ENCODE results near the gene ZBTB14. TPM values are rescaled to one million over a fixed set of nuclear protein-coding genes. Genes with fewer than 3 reads are reported as not detected.

Gene ZBTB14
- total RNA-seq, 1 experiment from 2014 or later = 15.5 TPM

- no peak overlapping the region for H2AFZ ChIP-seq (ENCODE audit: low read length)
- no peak for DNase-seq
- peaks cover 14% of the 10 kb centered on the region for H3K27me3 Mint-ChIP-seq (ENCODE audit: low read depth)
- H3K18ac ChIP-seq (ENCODE audit: insufficient read length, low read depth, low read length) = no peak overlapping the region
- WGBS (ENCODE audit: extremely low coverage, insufficient read length, low lambda C conversion rate) = no CpG with 5 or more reads among the region's 4 CpGs
- no peak overlapping the region for H3K56ac ChIP-seq (ENCODE audit: insufficient read length, low read depth, low read length)
- H3K23me2 ChIP-seq (ENCODE audit: insufficient read length, low read depth, low read length, poor library complexity, severe bottlenecking) = peaks cover 15% of the 10 kb centered on the region
- H3K27ac ChIP-seq (ENCODE audit: insufficient read length, low read depth, low read length) = no peak overlapping the region
- no peaks in the 10 kb centered on the region for H3K79me2 ChIP-seq (ENCODE audit: insufficient read depth, low read length)
- H3K14ac ChIP-seq (ENCODE audit: insufficient read depth, low read length) = no peak overlapping the region
- no peak overlapping the region for H3K23ac ChIP-seq (ENCODE audit: insufficient read length, low read depth, low read length)
- no peak overlapping the region for H4K5ac ChIP-seq (ENCODE audit: insufficient read length, low read depth, low read length)
- H2BK5ac ChIP-seq (ENCODE audit: insufficient read length, low read length) = no peak overlapping the region
- no peak overlapping the region for H3K27ac Mint-ChIP-seq
- H3K36me3 Mint-ChIP-seq (ENCODE audit: insufficient read depth in 1 of 3, low read depth in 3 of 3) = peaks cover 0 to 24% (median 4%) of the 10 kb centered on the region in 3 experiments; a peak in 5 of 7 replicates
- 0 out of 5 replicates have a peak, but pooled peaks cover 0 to 2% of the 10 kb centered on the region in 2 experiments for H3K9me3 Mint-ChIP-seq
- H3T11ph ChIP-seq (ENCODE audit: low read length) = no peak overlapping the region
- H2BK20ac ChIP-seq (ENCODE audit: low read depth, low read length, poor library complexity, severe bottlenecking) = no peak overlapping the region
- no peak overlapping the region for H4K8ac ChIP-seq (replicated peaks; ENCODE audit: insufficient read length, low read depth, low read length)
- no peak overlapping the region for H2BK15ac ChIP-seq (ENCODE audit: low read depth, low read length)
- H4K20me1 ChIP-seq (ENCODE audit: control insufficient read depth, insufficient read depth, insufficient read length) = no peaks in the 10 kb centered on the region
- H4K91ac ChIP-seq (ENCODE audit: insufficient read length, low read depth, low read length) = no peak overlapping the region
- no peak overlapping the region for H3K9ac ChIP-seq (ENCODE audit: extremely low read depth, insufficient read length, low read length)
- no peaks in the 10 kb centered on the region for H3K27me3 ChIP-seq (ENCODE audit: insufficient read depth, low read length)
- H3K4me2 ChIP-seq (ENCODE audit: insufficient read depth, insufficient read length, low read length) = peak overlapping the region; percentile 89
- H3K79me1 ChIP-seq (ENCODE audit: insufficient read depth, low read depth, low read length, poor library complexity, severe bottlenecking) = no peaks in the 10 kb centered on the region
- TF ChIP-seq, protein P1, sequence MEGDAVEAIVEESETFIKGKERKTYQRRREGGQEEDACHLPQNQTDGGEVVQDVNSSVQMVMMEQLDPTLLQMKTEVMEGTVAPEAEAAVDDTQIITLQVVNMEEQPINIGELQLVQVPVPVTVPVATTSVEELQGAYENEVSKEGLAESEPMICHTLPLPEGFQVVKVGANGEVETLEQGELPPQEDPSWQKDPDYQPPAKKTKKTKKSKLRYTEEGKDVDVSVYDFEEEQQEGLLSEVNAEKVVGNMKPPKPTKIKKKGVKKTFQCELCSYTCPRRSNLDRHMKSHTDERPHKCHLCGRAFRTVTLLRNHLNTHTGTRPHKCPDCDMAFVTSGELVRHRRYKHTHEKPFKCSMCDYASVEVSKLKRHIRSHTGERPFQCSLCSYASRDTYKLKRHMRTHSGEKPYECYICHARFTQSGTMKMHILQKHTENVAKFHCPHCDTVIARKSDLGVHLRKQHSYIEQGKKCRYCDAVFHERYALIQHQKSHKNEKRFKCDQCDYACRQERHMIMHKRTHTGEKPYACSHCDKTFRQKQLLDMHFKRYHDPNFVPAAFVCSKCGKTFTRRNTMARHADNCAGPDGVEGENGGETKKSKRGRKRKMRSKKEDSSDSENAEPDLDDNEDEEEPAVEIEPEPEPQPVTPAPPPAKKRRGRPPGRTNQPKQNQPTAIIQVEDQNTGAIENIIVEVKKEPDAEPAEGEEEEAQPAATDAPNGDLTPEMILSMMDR (conservative IDR thresholded peaks at IDR 0.05) = no peak
- no peak overlapping the region for H2BK120ac ChIP-seq (ENCODE audit: low read depth, low read length, poor library complexity, severe bottlenecking)
- no peaks in the 10 kb centered on the region for H3K4me1 ChIP-seq (ENCODE audit: insufficient read depth, low read length)
- no peaks in the 10 kb centered on the region for H3K9me3 ChIP-seq (ENCODE audit: control insufficient read depth, low read depth, low read length)
- H3K4me1 Mint-ChIP-seq = peaks cover 23 to 24% of the 10 kb centered on the region in 2 experiments
- no peak overlapping the region for H2BK12ac ChIP-seq (ENCODE audit: insufficient read length, low read depth, low read length)
- peak overlapping the region; percentile 92 to 97 for H3K4me3 Mint-ChIP-seq
- no peak overlapping the region for H3K4ac ChIP-seq (ENCODE audit: low read depth, low read length)
- H2AK5ac ChIP-seq (ENCODE audit: insufficient read length, low read length) = no peak overlapping the region
Observed at GRCh38 chr18:5239447-5239846, 56.1 kb downstream of the ZBTB14 start.

Other genes starting within 250 kb of the ZBTB14 start
- not detected in 2 replicates for gene AKAIN1, start 98.5 kb downstream of the ZBTB14 start, total RNA-seq (2021)
- gene EPB41L3, start 248.3 kb upstream of the ZBTB14 start, total RNA-seq (2021) = 14.3 and 16.1 TPM in 2 replicates